Activated CD8-positive, alpha-beta memory T cell treated with anti-CD3 and anti-CD28 coated beads, Interleukin-2, amount 50 U/mL, for 24 hours (primary cell): ENCODE results near the gene KCTD16.

Experiments used
- DNase-seq: peaks from one replicate; pipeline ENCODE4 v3.0.0-alpha.2; 2020; ENCODE audit errors: extremely low read depth

KCTD16 gene

DNA sequence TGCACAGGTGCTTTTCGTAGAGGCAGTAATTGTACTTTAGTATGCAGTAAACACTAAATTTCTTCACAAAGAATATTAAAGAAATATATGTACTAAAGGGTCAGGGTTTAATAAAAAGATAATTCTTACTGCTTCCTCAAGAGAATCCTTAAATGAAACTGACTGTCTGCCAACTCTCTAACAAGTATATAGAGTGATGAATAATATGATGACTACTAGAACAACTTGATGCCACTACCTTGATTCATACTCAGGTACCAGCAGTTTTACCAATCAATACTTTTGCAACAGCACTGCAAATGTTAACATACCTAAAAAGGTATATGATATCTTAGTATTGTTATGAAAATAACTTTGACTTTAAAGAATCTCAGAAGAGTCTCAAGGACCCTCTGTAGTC, 4.0 kb upstream of the KCTD16 start:
- DNase-seq = no peak

- no peak for DNase-seq
These were observed 2.7 kb upstream of the KCTD16 start for GRCh38 chr5:144167998-144168397.

DNA sequence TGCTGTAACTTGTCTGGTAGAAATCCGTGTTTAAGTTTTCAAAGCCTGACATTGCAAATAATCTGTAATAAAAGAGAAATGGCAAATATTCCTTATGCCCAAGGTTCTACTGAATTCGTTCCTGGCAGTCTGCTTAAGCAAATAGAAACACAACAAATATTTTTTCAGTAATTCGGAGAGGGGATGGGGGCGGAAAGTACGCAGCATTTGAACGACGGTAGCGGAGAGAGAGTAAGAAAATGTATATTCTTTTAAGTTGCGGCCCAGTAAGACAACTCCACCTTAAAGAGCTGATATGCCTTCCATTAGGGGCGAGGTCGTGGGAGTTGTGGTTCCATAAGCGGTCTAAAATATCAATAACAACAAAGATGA, 783 bp upstream of the KCTD16 start:
- DNase-seq = no peak

GRCh38 chr5:144173766-144174165, 3.1 kb downstream of the KCTD16 start:
- DNase-seq = no peak

- DNase-seq = no peak
These were observed 6.9 kb downstream of the KCTD16 start for GRCh38 chr5:144177548-144177947.

- no peak for DNase-seq
These were observed 8.6 kb downstream of the KCTD16 start for GRCh38 chr5:144179226-144179625.

GRCh38 chr5:144183254-144183889, 12.7 kb downstream of the KCTD16 start:
- no peak for DNase-seq

GRCh38 chr5:144187699-144188294, 17.1 kb downstream of the KCTD16 start:
- DNase-seq = peak; percentile 47

- DNase-seq = peak; percentile 49
These were observed 19.2 kb downstream of the KCTD16 start for GRCh38 chr5:144189800-144190429.

DNA sequence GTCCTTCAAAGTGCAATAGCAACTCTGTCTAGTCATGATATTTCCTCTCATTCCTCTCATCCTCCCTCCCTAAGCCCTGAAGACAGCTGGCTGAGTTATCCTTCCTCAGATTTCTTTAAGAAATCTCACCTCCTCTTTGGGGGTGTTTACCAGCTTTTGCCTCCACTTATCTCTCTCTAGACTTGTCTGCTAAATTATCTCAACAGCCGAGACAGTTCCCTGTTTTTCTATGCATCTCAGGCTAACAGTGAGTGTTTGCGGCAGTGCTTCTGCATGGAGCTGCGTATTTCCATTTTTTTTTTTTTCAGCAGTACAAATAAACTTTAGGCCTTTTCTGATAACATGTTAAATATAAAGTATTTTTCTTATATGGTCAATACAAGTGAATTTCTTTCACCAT, 20.9 kb downstream of the KCTD16 start:
- no peak for DNase-seq

DNA sequence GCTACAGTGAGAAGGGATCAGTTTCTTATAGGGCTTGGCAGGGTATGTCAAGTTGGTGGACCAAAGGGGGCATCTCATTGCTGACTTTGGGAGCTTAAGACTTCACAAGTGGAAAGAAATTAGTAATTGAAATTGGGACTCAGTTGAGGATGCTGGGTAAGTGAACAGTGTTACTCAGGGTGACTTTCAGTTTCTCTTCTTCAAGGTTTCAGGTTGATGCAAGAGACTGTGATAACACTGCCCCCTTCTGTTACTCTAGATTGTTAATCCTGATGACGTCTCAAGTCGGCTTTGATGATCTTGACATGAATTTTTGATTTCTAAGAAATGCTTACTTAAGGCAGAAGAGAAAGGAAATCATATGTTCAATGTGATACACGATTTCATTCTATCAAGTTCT, 21.3 kb downstream of the KCTD16 start:
- DNase-seq = no peak

DNA sequence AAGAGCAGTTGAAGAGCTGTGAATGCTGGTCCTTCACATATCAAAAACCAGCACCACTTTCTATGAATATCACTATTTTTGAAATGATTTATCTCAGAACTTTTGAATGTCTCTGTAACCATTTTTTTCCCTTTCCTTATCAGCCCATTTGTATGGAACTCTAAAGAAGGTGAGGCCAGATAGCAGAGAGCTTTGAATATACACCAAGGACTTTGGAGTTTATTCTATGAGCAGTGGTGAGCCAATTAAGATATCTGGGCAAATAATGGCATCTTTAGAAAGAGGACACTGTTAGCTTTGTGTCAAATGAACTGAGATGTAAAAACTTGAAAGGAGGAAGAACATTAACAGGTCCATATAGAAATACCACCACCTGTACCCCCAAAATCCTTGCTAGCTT, 22.0 kb downstream of the KCTD16 start:
- DNase-seq = no peak

GRCh38 chr5:144194144-144194543, 23.5 kb downstream of the KCTD16 start:
- DNase-seq = no peak

GRCh38 chr5:144195448-144195847, 24.8 kb downstream of the KCTD16 start:
- DNase-seq = no peak

DNA sequence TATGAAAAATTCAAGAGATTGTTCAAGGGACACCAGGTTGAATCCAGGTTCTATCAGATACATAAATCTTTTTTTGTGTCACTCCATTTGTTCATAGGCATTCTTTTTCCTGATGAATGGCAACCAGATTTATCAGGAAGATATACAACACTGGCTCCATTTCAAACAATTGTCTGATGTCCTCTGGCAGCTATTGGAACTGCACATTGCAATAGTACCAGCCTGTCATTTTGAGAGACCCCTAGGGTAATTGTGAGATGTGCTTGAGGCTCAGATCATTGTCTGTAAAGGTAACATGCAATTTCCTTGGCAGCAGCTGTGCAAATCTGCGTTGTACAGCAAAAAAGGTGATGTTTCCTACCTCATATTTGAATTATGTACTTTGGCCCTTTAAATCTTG, 25.9 kb downstream of the KCTD16 start:
- DNase-seq = no peak

DNA sequence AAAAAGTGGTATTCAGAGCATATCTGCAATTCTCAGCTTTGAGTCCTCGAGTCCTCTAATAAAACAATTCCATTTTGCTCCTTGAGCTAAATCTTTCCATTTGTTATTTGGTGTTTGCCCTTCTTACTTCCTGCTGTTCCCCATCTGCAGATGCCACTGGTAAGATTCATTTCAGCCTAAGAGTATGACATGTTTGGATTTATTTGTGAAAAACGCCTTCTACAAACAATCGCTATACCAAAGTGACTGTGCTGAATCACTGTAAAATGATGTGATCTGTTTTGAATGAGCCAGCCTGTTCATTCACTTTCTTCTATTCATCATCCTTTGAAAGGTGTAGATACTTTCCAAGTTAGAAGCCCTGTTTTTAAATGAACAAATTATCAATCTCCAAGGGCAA, 27.7 kb downstream of the KCTD16 start:
- DNase-seq = no peak

- no peak for DNase-seq
These were observed 30.9 kb downstream of the KCTD16 start for GRCh38 chr5:144201588-144201987.

- DNase-seq = no peak
These were observed 31.4 kb downstream of the KCTD16 start for GRCh38 chr5:144202072-144202471.

DNA sequence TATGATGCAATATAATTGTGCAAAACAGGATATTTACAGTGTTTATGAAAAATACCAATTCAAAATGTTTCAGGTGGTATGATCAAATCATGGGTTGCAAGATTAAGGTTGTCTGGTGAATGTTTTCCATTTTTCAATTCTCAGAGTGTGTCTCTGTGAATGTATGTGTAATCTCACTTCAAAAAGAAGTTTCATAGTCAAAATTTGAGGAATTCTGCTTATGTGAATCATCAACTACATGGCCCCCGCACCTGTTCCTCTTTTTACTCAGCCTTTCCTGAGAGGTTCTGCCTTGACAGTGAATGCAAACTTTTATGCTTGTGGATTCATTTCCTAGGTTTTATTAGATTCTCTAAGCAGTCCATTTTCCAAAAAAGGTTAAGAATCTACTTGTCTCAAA, 32.1 kb downstream of the KCTD16 start:
- DNase-seq = no peak

GRCh38 chr5:144203750-144204596, 33.3 kb downstream of the KCTD16 start:
- DNase-seq = no peak

DNA sequence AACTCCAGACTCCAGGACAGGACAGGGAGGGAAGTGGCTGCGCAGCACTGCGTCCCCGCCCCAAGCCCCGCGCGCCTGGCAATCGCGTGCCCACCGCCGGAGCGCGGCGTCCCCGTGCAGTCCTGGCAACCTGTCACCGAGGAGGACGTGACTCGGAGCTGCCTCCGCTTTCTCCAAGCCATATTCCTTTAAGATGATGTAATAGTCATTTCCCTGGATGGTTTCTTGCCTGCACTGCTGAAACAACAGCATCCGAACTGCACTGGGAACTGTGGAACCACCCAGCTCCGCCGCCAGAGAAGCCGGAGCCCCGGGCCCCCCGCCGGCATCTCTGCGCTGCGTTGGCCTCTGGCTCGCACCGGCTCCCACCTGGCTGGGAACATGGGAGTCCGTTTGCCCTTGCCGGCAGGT, 34.5 kb downstream of the KCTD16 start:
- no peak for DNase-seq

DNA sequence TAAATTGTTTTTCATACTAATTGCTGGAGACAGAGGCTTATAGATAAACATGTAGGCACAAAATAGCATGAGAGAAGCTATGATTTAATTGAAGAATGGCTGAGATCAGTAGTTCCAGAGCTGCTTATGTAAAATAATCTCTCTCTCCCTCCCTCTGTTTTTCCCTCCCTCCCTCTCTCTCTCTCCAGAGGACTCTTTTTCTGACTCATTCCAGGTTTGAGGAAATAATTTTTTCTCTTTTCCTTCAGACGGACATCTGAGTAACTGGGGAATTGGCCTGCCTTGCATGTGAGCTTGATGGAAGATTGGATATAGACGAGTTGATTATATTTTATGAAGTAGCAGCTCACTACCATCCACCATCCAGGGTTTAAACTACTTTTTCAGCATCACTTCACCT, 35.5 kb downstream of the KCTD16 start:
- DNase-seq = no peak
